K562 (cell line): ENCODE measurements around the gene CNNM4. TPM values are rescaled to one million over a fixed set of nuclear protein-coding genes. Genes with fewer than 3 reads are reported as not detected.
A peak's percentile ranks its signal among the peaks of the same experiment; 100 is the strongest.

Experiments used
- ATAC-seq: fragments of 200-7000 bp; cut with Tn5 transposase; 3 replicates; pipeline ENCODE4 v1.9.1; 2020; ENCODE audit warnings: moderate library complexity
- BruUV-seq: library from RNA; stranded (reverse); fragments of 400-500 nt; replicated peaks from 2 replicates; lab custom pipeline; 2021; lab: Mats Ljungman, UMichigan
- CTCF ChIA-PET: fragments of 300-600 bp; formaldehyde crosslinking; extraction: SDS; loops from one replicate; lab custom pipeline; 2021; ENCODE audit warnings: low intra/inter-chr PET ratio; lab: Yijun Ruan, JAX
- POLR2A ChIA-PET: fragments of 300-600, 350-650 bp; sonication (Branson Sonifier 250); formaldehyde crosslinking; extraction: SDS; loops from one replicate; lab custom pipeline; 2021; ENCODE audit warnings: antibody characterized with exemption, inconsistent platforms; lab: Yijun Ruan, JAX
- DNase-seq, 4 experiments: peaks; one replicate each; pipeline versions ENCODE4 v3.0.0 to v3.0.0-alpha.2; 2011 to 2018; ENCODE audit warnings: low spot score in 3 of 4, mixed read lengths in 3 of 4; ENCODE audit errors: extremely low read depth in 1 of 4
- FAIRE-seq: peaks from 2 replicates; lab custom pipeline; 2011; peaks lifted over from hg19 to GRCh38; lab: Jason Lieb, UNC
- H2AFZ ChIP-seq: 2 replicates; pipeline ENCODE4 v1.6.0; 2011; ENCODE audit warnings: low read depth, low read length, control low read depth, inconsistent platforms
- H3K27ac ChIP-seq: fragments of 200-600 bp; 3 replicates; pipeline ENCODE4 v1.8.0; 2011; ENCODE audit warnings: low read depth, mild to moderate bottlenecking, control low read depth, inconsistent platforms, low read length, moderate library complexity, mixed read lengths; ENCODE audit errors: extremely low read depth
- H3K27me3 ChIP-seq, 2 experiments: fragments of 300-600 bp in 1 of 2; 2 replicates in 1 of 2; 3 replicates in 1 of 2; pipeline versions ENCODE4 v1.6.0 to v1.8.0; 2011; ENCODE audit warnings: inconsistent platforms in 2 of 2, low read length in 2 of 2, mild to moderate bottlenecking in 1 of 2, mixed read lengths in 1 of 2, moderate library complexity in 1 of 2; ENCODE audit not compliant: control insufficient read depth in 2 of 2, insufficient read depth in 2 of 2
- H3K36me3 ChIP-seq: fragments of 300-600 bp; 3 replicates; pipeline ENCODE4 v1.8.0; 2011; ENCODE audit warnings: mild to moderate bottlenecking, low read length, inconsistent platforms; ENCODE audit not compliant: control insufficient read depth, insufficient read depth
- H3K4me1 ChIP-seq, 2 experiments: fragments of 200-600 bp in 1 of 2; replicated peaks in 1 of 2; 2 replicates in 1 of 2; 3 replicates in 1 of 2; pipeline versions ENCODE4 v1.5.1 to v1.8.0; 2011; ENCODE audit warnings: inconsistent platforms in 2 of 2, low read length in 2 of 2, mild to moderate bottlenecking in 1 of 2, mixed read lengths in 1 of 2, moderate library complexity in 1 of 2; ENCODE audit not compliant: control insufficient read depth in 2 of 2, insufficient read depth in 2 of 2
- H3K4me2 ChIP-seq: 2 replicates; pipeline ENCODE4 v1.6.1; 2011; ENCODE audit warnings: low read length, control low read depth, inconsistent platforms, mixed read lengths; ENCODE audit not compliant: insufficient read depth
- H3K4me3 ChIP-seq: fragments of 200-600 bp; sonication (generic), shearing (Covaris generic); 2 replicates; pipeline ENCODE4 v1.5.1; 2016; ENCODE audit warnings: control low read depth, inconsistent platforms
- H3K79me2 ChIP-seq: fragments of 200-600 bp; 3 replicates; pipeline ENCODE4 v1.8.0; 2011; ENCODE audit warnings: low read length, inconsistent platforms; ENCODE audit not compliant: control insufficient read depth, insufficient read depth
- H3K9ac ChIP-seq, 2 experiments: 2 replicates each; pipeline versions ENCODE4 v1.6.0 to v1.6.1; 2011; ENCODE audit warnings: low read depth in 2 of 2, low read length in 2 of 2, control low read depth in 1 of 2, inconsistent platforms in 1 of 2, mild to moderate bottlenecking in 1 of 2, mixed read lengths in 1 of 2; ENCODE audit not compliant: insufficient read depth in 1 of 2
- H3K9me1 ChIP-seq: one replicate; pipeline ENCODE4 v1.6.0; 2011; ENCODE audit warnings: inconsistent platforms, mild to moderate bottlenecking, low read length, moderate library complexity; ENCODE audit not compliant: control insufficient read depth, insufficient read depth
- H3K9me3 ChIP-seq: replicated peaks from 2 replicates; pipeline ENCODE4 v1.5.1; 2011; ENCODE audit warnings: low read depth, low read length, inconsistent platforms; ENCODE audit not compliant: control insufficient read depth, insufficient read depth
- H4K20me1 ChIP-seq: replicated peaks from 2 replicates; pipeline ENCODE4 v1.6.1; 2011; ENCODE audit warnings: low read length, inconsistent platforms, mixed read lengths; ENCODE audit not compliant: control insufficient read depth, insufficient read depth
- ESRRB ChIP-seq: fragments of 250-450 bp; sonication (Bioruptor Pico); IDR thresholded peaks from 2 replicates; pipeline ENCODE4 v1.5.0; 2020; ENCODE audit warnings: mild to moderate bottlenecking, moderate library complexity, borderline replicate concordance
- POLR2G ChIP-seq: fragments of 200-400 bp; formaldehyde crosslinking; IDR thresholded peaks from 2 replicates; pipeline ENCODE4 v1.6.1; 2017; ENCODE audit warnings: low read depth, mild to moderate bottlenecking, antibody characterized with exemption, low read length, moderate library complexity
- WGBS: fragments of 100-300 bp; shearing (Covaris generic); methylation state at CpG from one replicate; pipeline ENCODE4 v1.1.6; 2016; ENCODE audit warnings: low coverage, mixed read lengths; ENCODE audit not compliant: insufficient coverage; ENCODE audit errors: missing lambda C conversion rate; 5-methylcytosine and 5-hydroxymethylcytosine counted together
- in situ Hi-C: fragments of 300-500 bp; cut with MboI; formaldehyde crosslinking; loops from 4 replicates; pipeline ENCODE4 v1.15.0; 2018; ENCODE audit warnings: inconsistent platforms, mixed read lengths
- intact Hi-C: fragments of 100-400 bp; cut with micrococcal nuclease; formaldehyde crosslinking; loops from 2 replicates; pipeline ENCODE4 v1.14.2; 2022
- polyA plus RNA-seq, 8 experiments: library from polyadenylated mRNA; depleted of rRNA in 4 of 8; stranded (reverse) in 5 of 8; unstranded in 3 of 8; fragments of >200 nt; fragmentation: Nextera tagmentation in 2 of 8; fragmentation: Illumina TruSeq in 1 of 8; extraction: Ambion mirVana in 2 of 8; extraction: Trizol in 1 of 8; gene quantifications; 2 replicates each; pipeline versions ENCODE4 v1.2.1 to v1.2.3, GENCODE V29; 2011 to 2014; ENCODE audit warnings: inconsistent platforms in 1 of 8, missing spikeins in 1 of 8
- total RNA-seq, 7 experiments: library from RNA; depleted of rRNA in 6 of 7; stranded (reverse); fragments of >200 nt in 6 of 7; fragmentation: Illumina TruSeq in 2 of 7; extraction: Trizol in 2 of 7; gene quantifications; 2 replicates each; pipeline versions ENCODE4 v1.2.1 to v1.2.3, GENCODE V29; 2011 to 2021; ENCODE audit warnings: low replicate concordance in 1 of 7

CNNM4 gene
- total and polyA plus RNA-seq, 9 of the 15 experiments (the other 6 are each of a cell fraction or from before 2014, with no cell fraction given), result 0.96 to 6.3 (median 2.8) TPM

GRCh38 chr2:96839875-96840850, 79.5 kb downstream of the CNNM4 start:
- in situ Hi-C loops, result no loop called here
- ChIA-PET POLR2A (interaction anchor here (0.8 to 1.6 kb wide), 6 partner anchors 8 to 1432 kb away, joined by 3 to 6 read pairs (median 4); no protein-coding TSS in a partner anchor), CTCF (no interaction called here)
- no peaks in the 10 kb centered on the region for H3K79me2 ChIP-seq
- no TSS peak for BruUV-seq
- H3K4me3 ChIP-seq, result no peak overlapping the region
- no peak overlapping the region; a peak in 1 of 4 replicates for H3K9ac ChIP-seq
- WGBS, result 92% methylated on average over 34 of the region's 37 CpGs
- no peak overlapping the region for H3K4me2 ChIP-seq
- H3K27me3 ChIP-seq, result no peaks in the 10 kb centered on the region
- H3K27ac ChIP-seq, result no peak overlapping the region
- H3K9me3 ChIP-seq, result no peaks in the 10 kb centered on the region
- peaks cover 3% of the 10 kb centered on the region for H3K9me1 ChIP-seq
- no peak overlapping the region for H2AFZ ChIP-seq
- no peak for DNase-seq
- H3K4me1 ChIP-seq, result peaks cover 8 to 33% of the 10 kb centered on the region in 2 experiments; a peak in 4 of 5 replicates
- H3K36me3 ChIP-seq, result peaks cover 48% of the 10 kb centered on the region; the same call in 2 of the 3 replicates
- FAIRE-seq, result no peak
- intact Hi-C loops, result no loop called here
- ATAC-seq, result no peak
- no peaks in the 10 kb centered on the region for H4K20me1 ChIP-seq
- no peak for TF ChIP-seq ESRRB
- peak; percentile 58 for TF ChIP-seq POLR2G
